CD14-positive monocyte (primary cell): ENCODE results near the gene TSGA10IP. TPM values are rescaled to one million over a fixed set of nuclear protein-coding genes. Genes with fewer than 3 reads are reported as not detected.

Source experiments
- DNase-seq, 3 donors: peaks; one replicate each; pipeline ENCODE4 v3.0.0-alpha.2; 2011 to 2022
- H2AFZ ChIP-seq: 2 replicates; pipeline ENCODE4 v1.6.0; 2012; ENCODE audit warnings: mild to moderate bottlenecking, low read depth, low read length, inconsistent platforms; ENCODE audit not compliant: insufficient read depth, poor library complexity, severe bottlenecking
- H3K27ac ChIP-seq, 2 donors: 1 replicate in 1 of 2; 2 replicates in 1 of 2; pipeline ENCODE4 v1.5.1; 2012 to 2013; ENCODE audit warnings: low read length in 2 of 2, control low read depth in 1 of 2, inconsistent platforms in 1 of 2, low read depth in 1 of 2, mild to moderate bottlenecking in 1 of 2
- H3K27me3 ChIP-seq, 2 donors: one replicate each; pipeline versions ENCODE4 v1.6.0 to v1.6.1; 2011 to 2013; ENCODE audit warnings: low read length in 2 of 2; ENCODE audit not compliant: control insufficient read depth in 2 of 2, insufficient read depth in 2 of 2
- H3K36me3 ChIP-seq, 2 donors: replicated peaks in 1 of 2; 1 replicate in 1 of 2; 2 replicates in 1 of 2; pipeline versions ENCODE4 v1.5.1 to v1.6.1; 2012 to 2013; ENCODE audit warnings: low read length in 2 of 2, control low read depth in 1 of 2, inconsistent platforms in 1 of 2, mild to moderate bottlenecking in 1 of 2; ENCODE audit not compliant: insufficient read depth in 2 of 2, control insufficient read depth in 1 of 2
- H3K4me1 ChIP-seq, 2 donors: 1 replicate in 1 of 2; 2 replicates in 1 of 2; pipeline versions ENCODE4 v1.5.1 to v1.6.1; 2012 to 2013; ENCODE audit warnings: low read length in 2 of 2, control low read depth in 1 of 2, inconsistent platforms in 1 of 2, mild to moderate bottlenecking in 1 of 2, moderate library complexity in 1 of 2; ENCODE audit not compliant: insufficient read depth in 2 of 2, control insufficient read depth in 1 of 2
- H3K4me2 ChIP-seq: replicated peaks from 2 replicates; pipeline ENCODE3; 2012; ENCODE audit warnings: low read length, moderate library complexity, mild to moderate bottlenecking; ENCODE audit not compliant: poor library complexity, severe bottlenecking; ENCODE audit errors: extremely low read depth
- H3K4me3 ChIP-seq, 3 experiments: fragments of 200-600 bp in 1 of 3; sonication (generic) in 1 of 3; replicated peaks in 1 of 3; 1 replicate in 2 of 3; 2 replicates in 1 of 3; pipeline ENCODE4 v1.5.1; 2011 to 2013; ENCODE audit warnings: low read length in 3 of 3, mild to moderate bottlenecking in 3 of 3, control low read depth in 2 of 3, low read depth in 2 of 3, inconsistent platforms in 1 of 3, moderate library complexity in 1 of 3
- H3K79me2 ChIP-seq: 2 replicates; pipeline ENCODE4 v1.6.0; 2012; ENCODE audit warnings: mild to moderate bottlenecking, control low read depth, inconsistent platforms, low read length, moderate library complexity; ENCODE audit not compliant: insufficient read depth
- H3K9ac ChIP-seq: 2 replicates; pipeline ENCODE4 v1.6.0; 2017; ENCODE audit warnings: low read length, mild to moderate bottlenecking; ENCODE audit not compliant: insufficient read depth, poor library complexity, severe bottlenecking
- H3K9me3 ChIP-seq, 2 donors: replicated peaks in 1 of 2; 1 replicate in 1 of 2; 2 replicates in 1 of 2; pipeline versions ENCODE4 v1.5.1 to v1.6.1; 2012 to 2013; ENCODE audit warnings: low read length in 2 of 2, control low read depth in 1 of 2; ENCODE audit not compliant: control insufficient read depth in 1 of 2, insufficient read depth in 1 of 2
- H4K20me1 ChIP-seq: 2 replicates; pipeline ENCODE4 v1.6.0; 2012; ENCODE audit warnings: mild to moderate bottlenecking, low read length, control low read depth, moderate library complexity; ENCODE audit not compliant: insufficient read depth
- H3K27ac Mint-ChIP-seq, 7 donors: one replicate each; pipeline ENCODE4 v1.8.0; 2020; ENCODE audit warnings: mild to moderate bottlenecking in 7 of 7, mixed read lengths in 7 of 7, moderate library complexity in 6 of 7, inconsistent platforms in 2 of 7
- H3K27me3 Mint-ChIP-seq, 3 donors: one replicate each; pipeline ENCODE4 v1.8.0; 2021 to 2022; ENCODE audit warnings: low read depth in 3 of 3, mild to moderate bottlenecking in 3 of 3, mixed read lengths in 3 of 3, moderate library complexity in 3 of 3, inconsistent platforms in 1 of 3
- H3K36me3 Mint-ChIP-seq, 2 donors: one replicate each; pipeline ENCODE4 v1.8.0; 2020; ENCODE audit warnings: mixed read lengths in 2 of 2, inconsistent platforms in 1 of 2, mild to moderate bottlenecking in 1 of 2
- H3K4me1 Mint-ChIP-seq: one replicate; pipeline ENCODE4 v1.8.0; 2020; ENCODE audit warnings: mild to moderate bottlenecking, mixed read lengths
- H3K4me3 Mint-ChIP-seq, 2 donors: one replicate each; pipeline ENCODE4 v1.8.0; 2020; ENCODE audit warnings: mild to moderate bottlenecking in 2 of 2, mixed read lengths in 2 of 2, moderate library complexity in 1 of 2
- H3K9me3 Mint-ChIP-seq, 7 donors: one replicate each; pipeline ENCODE4 v1.8.0; 2020 to 2022; ENCODE audit warnings: mixed read lengths in 7 of 7, mild to moderate bottlenecking in 6 of 7, moderate library complexity in 6 of 7, inconsistent platforms in 2 of 7
- WGBS: methylation state at CpG from one replicate; pipeline ENCODE4 v1.1.5; 2013; ENCODE audit warnings: missing lambda C conversion rate; ENCODE audit not compliant: insufficient coverage; 5-methylcytosine and 5-hydroxymethylcytosine counted together
- intact Hi-C, 2 donors: fragments of 100-400 bp; cut with micrococcal nuclease; formaldehyde crosslinking; loops; one replicate each; pipeline versions ENCODE4 v1.15.0 to v1.15.1; 2023
- polyA plus RNA-seq, 3 donors: library from polyadenylated mRNA; depleted of rRNA in 1 of 3; unstranded in 2 of 3; stranded (reverse) in 1 of 3; fragments of 300-500 nt in 2 of 3; fragments of >200 nt in 1 of 3; fragmentation: Illumina TruSeq in 2 of 3; gene quantifications; 1 replicate in 2 of 3; 2 replicates in 1 of 3; pipeline ENCODE4 v1.2.3, GENCODE V29; 2012 to 2021
- TF ChIP-seq, protein P1 (sequence below): fragments of 200-600 bp; IDR thresholded peaks from one replicate; pipeline ENCODE4 v1.8.0; 2022; ENCODE audit warnings: antibody characterized with exemption, mild to moderate bottlenecking

TSGA10IP gene
- polyA plus RNA-seq, 3 donors = 0.67 to 0.71 TPM; not detected in 1

DNA sequence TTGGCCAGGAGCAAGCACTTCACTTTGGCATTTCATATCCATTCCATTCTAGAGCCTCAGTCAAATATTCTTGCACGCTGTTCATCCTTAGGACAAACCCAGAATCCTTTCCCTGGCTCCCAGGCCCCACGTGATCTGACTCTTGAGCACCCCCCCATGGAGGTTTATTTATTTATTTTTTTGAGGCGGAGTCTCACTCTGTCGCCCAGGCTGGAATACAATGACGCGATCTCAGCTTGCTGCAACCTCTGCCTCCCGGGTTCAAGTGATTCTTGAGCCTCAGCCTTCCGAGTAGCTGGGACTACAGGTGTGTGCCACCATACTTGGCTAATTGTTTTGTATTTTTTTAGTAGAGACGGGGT is 12.7 kb upstream of the TSGA10IP start:
- Histone ChIP-seq H3K9ac (no peak overlapping the region), H3K36me3 (no peaks in the 10 kb centered on the region), H3K79me2 (no peaks in the 10 kb centered on the region), H3K4me3 (no peak overlapping the region), H3K27ac (no peak overlapping the region), H4K20me1 (no peaks in the 10 kb centered on the region), H3K4me1 (peaks cover 13 to 16% of the 10 kb centered on the region in 2 donors), H3K27me3 (no peaks in the 10 kb centered on the region), H3K4me2 (no peak overlapping the region), H2AFZ (no peak overlapping the region), H3K9me3 (no peaks in the 10 kb centered on the region)
- WGBS = 82% methylated on average over 6 of the region's 9 CpGs
- Mint-ChIP-seq H3K27me3 (peaks cover 1 to 11% (median 3%) of the 10 kb centered on the region in 3 donors), H3K9me3 (peaks cover 0 to 5% (median 0%) of the 10 kb centered on the region in 7 donors), H3K27ac (peak overlapping the region in 1 of 7 donors; percentile 28), H3K36me3 (no peaks in the 10 kb centered on the region), H3K4me3 (no peak overlapping the region), H3K4me1 (peaks cover 25% of the 10 kb centered on the region)
- TF ChIP-seq, protein P1, sequence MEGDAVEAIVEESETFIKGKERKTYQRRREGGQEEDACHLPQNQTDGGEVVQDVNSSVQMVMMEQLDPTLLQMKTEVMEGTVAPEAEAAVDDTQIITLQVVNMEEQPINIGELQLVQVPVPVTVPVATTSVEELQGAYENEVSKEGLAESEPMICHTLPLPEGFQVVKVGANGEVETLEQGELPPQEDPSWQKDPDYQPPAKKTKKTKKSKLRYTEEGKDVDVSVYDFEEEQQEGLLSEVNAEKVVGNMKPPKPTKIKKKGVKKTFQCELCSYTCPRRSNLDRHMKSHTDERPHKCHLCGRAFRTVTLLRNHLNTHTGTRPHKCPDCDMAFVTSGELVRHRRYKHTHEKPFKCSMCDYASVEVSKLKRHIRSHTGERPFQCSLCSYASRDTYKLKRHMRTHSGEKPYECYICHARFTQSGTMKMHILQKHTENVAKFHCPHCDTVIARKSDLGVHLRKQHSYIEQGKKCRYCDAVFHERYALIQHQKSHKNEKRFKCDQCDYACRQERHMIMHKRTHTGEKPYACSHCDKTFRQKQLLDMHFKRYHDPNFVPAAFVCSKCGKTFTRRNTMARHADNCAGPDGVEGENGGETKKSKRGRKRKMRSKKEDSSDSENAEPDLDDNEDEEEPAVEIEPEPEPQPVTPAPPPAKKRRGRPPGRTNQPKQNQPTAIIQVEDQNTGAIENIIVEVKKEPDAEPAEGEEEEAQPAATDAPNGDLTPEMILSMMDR = peak; percentile 8
- DNase-seq = no peak
- intact Hi-C loops = no loop called here

DNA sequence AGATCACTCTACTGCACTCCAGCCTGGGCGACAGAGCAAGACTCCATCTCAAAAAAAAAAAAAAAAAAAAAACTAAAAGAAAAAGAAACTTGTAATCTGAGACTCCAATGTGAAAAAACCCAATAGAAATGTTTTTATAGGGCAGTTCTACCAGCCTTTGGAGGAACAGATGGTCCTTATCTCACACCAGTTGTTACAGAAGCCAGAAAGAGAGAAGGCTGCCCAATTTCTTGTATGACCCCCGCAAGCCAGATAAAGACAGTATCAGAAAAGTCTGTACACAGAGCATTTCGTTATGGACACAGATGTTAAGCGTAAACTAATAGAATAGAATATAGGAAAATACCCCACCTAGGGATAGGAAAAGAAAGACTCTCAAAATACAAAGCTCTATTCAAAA is 11.3 kb upstream of the TSGA10IP start:
- Histone ChIP-seq H3K36me3 (no peaks in the 10 kb centered on the region), H3K27me3 (no peaks in the 10 kb centered on the region), H3K79me2 (no peaks in the 10 kb centered on the region), H3K4me2 (no peak overlapping the region), H3K9me3 (no peaks in the 10 kb centered on the region), H4K20me1 (no peaks in the 10 kb centered on the region), H3K4me3 (no peak overlapping the region), H2AFZ (no peak overlapping the region), H3K9ac (no peak overlapping the region), H3K27ac (no peak overlapping the region), H3K4me1 (peaks cover 0 to under 1% of the 10 kb centered on the region in 2 donors)
- no peak for DNase-seq
- Mint-ChIP-seq H3K4me1 (peaks cover 12% of the 10 kb centered on the region), H3K27ac (no peak overlapping the region), H3K27me3 (peaks cover 1 to 11% (median 3%) of the 10 kb centered on the region in 3 donors), H3K9me3 (peaks cover 0 to 5% (median 0%) of the 10 kb centered on the region in 7 donors), H3K4me3 (no peak overlapping the region), H3K36me3 (no peaks in the 10 kb centered on the region)
- TF ChIP-seq, protein P1 = no peak
- WGBS = no CpG with 5 or more reads among the region's 4 CpGs
- intact Hi-C loops = no loop called here
